Epithelial cell of esophagus (primary cell): ENCODE data around the gene MRPL3.

Experiments
- DNase-seq: peaks from one replicate; pipeline ENCODE4 v3.0.0; 2010; ENCODE audit warnings: low read depth
- H3K4me3 ChIP-seq: 2 replicates; pipeline ENCODE4 v1.5.1; 2011; ENCODE audit warnings: mild to moderate bottlenecking, low read length, control low read depth
- CTCF ChIP-seq: IDR thresholded peaks from 2 replicates; pipeline ENCODE4 v1.5.1; 2011; ENCODE audit warnings: low read depth, mild to moderate bottlenecking, low read length, control low read depth, inconsistent platforms; ENCODE audit not compliant: insufficient read depth; ENCODE audit errors: missing control alignments

The MRPL3 gene

DNA sequence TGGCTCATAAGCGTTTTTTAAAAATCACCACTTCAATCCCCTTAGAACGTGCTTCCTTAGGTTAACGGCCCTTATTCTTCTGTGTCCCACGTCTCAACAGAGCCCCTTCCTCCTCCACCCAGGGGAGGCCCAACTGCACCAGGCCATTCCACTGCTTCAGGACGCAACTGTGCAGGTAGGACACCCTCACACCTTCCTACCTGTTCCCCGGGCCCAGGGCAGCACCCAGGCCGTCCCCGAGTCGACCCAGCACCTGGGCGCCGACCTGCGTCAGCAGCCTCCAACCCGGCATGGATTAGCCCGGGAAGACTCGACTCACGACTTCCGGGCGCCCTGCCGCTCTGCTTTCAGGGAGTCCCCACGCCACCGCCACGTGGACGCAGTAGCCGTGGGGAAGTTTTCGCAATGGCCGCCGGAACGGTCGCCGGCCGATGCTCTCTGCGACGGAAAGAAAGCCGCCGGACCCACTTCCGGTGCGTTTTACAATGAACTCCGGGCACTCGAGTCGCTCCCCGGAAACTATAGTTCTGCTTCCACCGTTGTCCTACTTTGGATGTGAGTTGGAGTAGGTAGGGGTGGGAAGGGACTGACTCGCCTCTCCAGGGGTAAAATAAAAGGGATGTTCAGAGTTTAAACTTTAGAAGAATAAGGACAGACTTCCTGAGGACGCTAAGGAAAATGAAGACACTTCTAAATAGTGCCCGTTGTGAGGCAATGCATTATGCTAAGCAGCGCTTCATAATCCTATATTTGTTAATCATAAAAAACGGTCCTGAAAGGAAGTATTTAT lies at the start of gene MRPL3:
Gene MRPL3 (minus strand): TSS at position 442 of the 790 bp plus-strand sequence. CDS start 150 bp downstream, at position 292.
- DNase-seq = peak; percentile 89
- TF ChIP-seq CTCF = no peak
- H3K4me3 ChIP-seq = peak within 1 kb of the TSS; percentile 87

GRCh38 chr3:131551761-131552160 lies 49.0 kb upstream of the MRPL3 start:
- peak; percentile 24 for DNase-seq
- H3K4me3 ChIP-seq = no peak overlapping the region
- no peak for TF ChIP-seq CTCF

GRCh38 chr3:131550562-131551465 lies 48.0 kb upstream of the MRPL3 start:
- no peak overlapping the region for H3K4me3 ChIP-seq
- TF ChIP-seq CTCF = no peak
- DNase-seq = no peak

- H3K4me3 ChIP-seq = no peak overlapping the region
- TF ChIP-seq CTCF = peak; percentile 38
- DNase-seq = peak; percentile 15
Observed at GRCh38 chr3:131549340-131549739, 46.6 kb upstream of the MRPL3 start.

DNA sequence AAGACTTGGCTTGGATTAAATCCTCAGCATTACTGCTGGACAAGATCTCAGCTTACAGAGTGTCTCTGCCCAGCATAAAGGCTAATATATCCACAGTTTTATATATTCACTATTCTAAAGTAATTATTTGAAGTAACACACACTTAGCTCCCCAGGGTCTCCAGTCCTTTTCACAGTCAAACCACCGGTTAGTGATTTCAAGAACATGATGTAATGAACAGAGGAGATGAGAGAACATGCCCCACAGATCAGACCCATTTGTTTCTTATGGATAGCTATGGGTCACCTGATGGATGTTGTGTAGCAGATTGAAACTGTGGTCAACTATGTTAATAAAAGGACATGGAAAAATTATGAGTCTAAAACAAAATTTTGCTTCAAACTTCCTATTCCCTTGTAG lies 44.8 kb upstream of the MRPL3 start:
- H3K4me3 ChIP-seq = no peak overlapping the region
- TF ChIP-seq CTCF = no peak
- DNase-seq = no peak

DNA sequence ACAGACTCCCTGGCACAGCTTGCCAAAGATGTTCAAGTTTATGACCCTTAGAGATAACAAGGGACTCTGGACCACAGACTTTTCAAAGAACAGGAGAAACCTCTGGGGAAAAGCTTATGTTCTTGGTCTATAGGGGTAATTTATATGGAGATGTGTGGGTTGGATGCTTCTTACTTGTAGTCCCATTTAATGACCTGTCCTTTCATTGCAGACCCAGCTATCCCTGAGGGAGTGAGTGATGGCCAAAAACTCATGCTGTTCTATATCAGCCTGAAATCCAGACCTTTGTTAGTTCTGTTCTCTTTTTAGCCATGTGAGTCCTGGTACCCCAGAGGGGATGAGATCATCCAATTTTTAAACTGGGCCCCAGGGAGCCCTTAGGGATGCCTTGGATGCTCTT lies 43.7 kb upstream of the MRPL3 start:
- TF ChIP-seq CTCF = no peak
- no peak overlapping the region for H3K4me3 ChIP-seq
- DNase-seq = no peak

DNA sequence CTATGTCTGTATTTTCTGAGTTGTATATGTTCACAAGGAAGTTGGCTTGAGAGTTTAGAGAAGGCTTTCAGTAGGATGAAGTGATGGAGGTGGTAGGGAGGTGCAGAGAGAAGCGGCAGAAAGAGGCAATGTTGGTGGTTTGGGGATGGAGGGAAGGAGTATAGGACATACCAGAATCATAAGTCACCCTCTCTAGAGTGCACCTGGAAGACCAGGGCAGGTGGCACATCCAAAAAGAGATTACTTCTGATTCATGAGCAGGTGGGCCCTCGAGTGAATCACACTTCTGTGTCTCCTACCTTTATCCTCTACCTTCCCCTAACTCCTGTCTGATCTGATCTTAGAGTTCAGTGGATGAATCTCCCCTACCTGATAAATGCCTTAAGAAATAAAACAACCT lies 41.8 kb upstream of the MRPL3 start:
- H3K4me3 ChIP-seq = no peak overlapping the region
- DNase-seq = peak; percentile 22
- no peak for TF ChIP-seq CTCF
